ENCODE measurements around the gene SPAG7.

Gene SPAG7

GRCh38 chr17:4934173-4934979, 33.2 kb downstream of the SPAG7 start:
- H3K9me2 ChIP-seq (ENCODE audit: low read depth, low read length), result no peaks in the 10 kb centered on the region
- no peak overlapping the region for H3K9ac ChIP-seq (ENCODE audit: low read length)
- H3K4me3 ChIP-seq (ENCODE audit: low read depth, low read length, poor library complexity, severe bottlenecking), result no peak overlapping the region
- peaks cover 39% of the 10 kb centered on the region for H3K36me3 ChIP-seq (ENCODE audit: insufficient read depth, low read length)
- no peak overlapping the region for H2AFZ ChIP-seq (ENCODE audit: low read length)
- no peaks in the 10 kb centered on the region for H3F3A ChIP-seq (ENCODE audit: insufficient read depth, low read length)
- no peaks in the 10 kb centered on the region for H3K27me3 ChIP-seq (ENCODE audit: insufficient read depth, low read length)
- H3K9me3 ChIP-seq (ENCODE audit: low read length), result no peaks in the 10 kb centered on the region
- no peak overlapping the region for H3K4me2 ChIP-seq (ENCODE audit: low read length)
- no peaks in the 10 kb centered on the region for H4K20me1 ChIP-seq (ENCODE audit: insufficient read depth, low read length)
- no peak overlapping the region for H3K27ac ChIP-seq (ENCODE audit: low read depth, low read length, poor library complexity, severe bottlenecking)
- H3K4me1 ChIP-seq (ENCODE audit: insufficient read depth, low read length, severe bottlenecking), result peaks cover 16% of the 10 kb centered on the region
- TF ChIP-seq EZH2 (IDR thresholded peaks at IDR 0.05; ENCODE audit: borderline replicate concordance, low read length) (no peak), CTCF (IDR thresholded peaks at IDR 0.05; ENCODE audit: low read length) (no peak)
- peaks cover 6% of the 10 kb centered on the region; the same call in 1 of the 2 replicates for H3K79me2 ChIP-seq (ENCODE audit: insufficient read depth, low read length)

- no peak overlapping the region for H3K27ac ChIP-seq (ENCODE audit: low read depth, low read length, poor library complexity, severe bottlenecking)
- peaks cover 11% of the 10 kb centered on the region for H3K4me1 ChIP-seq (ENCODE audit: insufficient read depth, low read length, severe bottlenecking)
- H3K4me2 ChIP-seq (ENCODE audit: low read length), result no peak overlapping the region
- no peaks in the 10 kb centered on the region for H4K20me1 ChIP-seq (ENCODE audit: insufficient read depth, low read length)
- no peak overlapping the region for H3K9ac ChIP-seq (ENCODE audit: low read length)
- H3K27me3 ChIP-seq (ENCODE audit: insufficient read depth, low read length), result no peaks in the 10 kb centered on the region
- TF ChIP-seq EZH2 (IDR thresholded peaks at IDR 0.05; ENCODE audit: borderline replicate concordance, low read length) (no peak), CTCF (IDR thresholded peaks at IDR 0.05; ENCODE audit: low read length) (no peak)
- H3F3A ChIP-seq (ENCODE audit: insufficient read depth, low read length), result no peaks in the 10 kb centered on the region
- H3K4me3 ChIP-seq (ENCODE audit: low read depth, low read length, poor library complexity, severe bottlenecking), result no peak overlapping the region
- H2AFZ ChIP-seq (ENCODE audit: low read length), result no peak overlapping the region
- H3K9me2 ChIP-seq (ENCODE audit: low read depth, low read length), result no peaks in the 10 kb centered on the region
- H3K79me2 ChIP-seq (ENCODE audit: insufficient read depth, low read length), result no peaks in the 10 kb centered on the region; the same call in 1 of the 2 replicates
- H3K36me3 ChIP-seq (ENCODE audit: insufficient read depth, low read length), result peaks cover 39% of the 10 kb centered on the region
- no peaks in the 10 kb centered on the region for H3K9me3 ChIP-seq (ENCODE audit: low read length)
These were observed 34.0 kb downstream of the SPAG7 start for GRCh38 chr17:4933646-4934045.

GRCh38 chr17:4932756-4933155, 34.9 kb downstream of the SPAG7 start:
- no peak overlapping the region for H2AFZ ChIP-seq (ENCODE audit: low read length)
- no peaks in the 10 kb centered on the region for H3K9me2 ChIP-seq (ENCODE audit: low read depth, low read length)
- no peaks in the 10 kb centered on the region for H3F3A ChIP-seq (ENCODE audit: insufficient read depth, low read length)
- H3K9ac ChIP-seq (ENCODE audit: low read length), result no peak overlapping the region
- no peaks in the 10 kb centered on the region for H3K9me3 ChIP-seq (ENCODE audit: low read length)
- peaks cover 5% of the 10 kb centered on the region for H3K4me1 ChIP-seq (ENCODE audit: insufficient read depth, low read length, severe bottlenecking)
- no peak overlapping the region for H3K4me2 ChIP-seq (ENCODE audit: low read length)
- no peaks in the 10 kb centered on the region for H3K27me3 ChIP-seq (ENCODE audit: insufficient read depth, low read length)
- H4K20me1 ChIP-seq (ENCODE audit: insufficient read depth, low read length), result no peaks in the 10 kb centered on the region
- H3K27ac ChIP-seq (ENCODE audit: low read depth, low read length, poor library complexity, severe bottlenecking), result no peak overlapping the region
- no peak for TF ChIP-seq CTCF (IDR thresholded peaks at IDR 0.05; ENCODE audit: low read length)
- TF ChIP-seq EZH2 (IDR thresholded peaks at IDR 0.05; ENCODE audit: borderline replicate concordance, low read length), result no peak
- no peaks in the 10 kb centered on the region for H3K79me2 ChIP-seq (ENCODE audit: insufficient read depth, low read length)
- no peak overlapping the region for H3K4me3 ChIP-seq (ENCODE audit: low read depth, low read length, poor library complexity, severe bottlenecking)
- peaks cover 31% of the 10 kb centered on the region for H3K36me3 ChIP-seq (ENCODE audit: insufficient read depth, low read length)

Data from OCI-LY1 (cell line).